ENCODE data around the gene ARHGEF19. TPM values are rescaled to one million over a fixed set of nuclear protein-coding genes. Genes with fewer than 3 reads are reported as not detected.

The ARHGEF19 gene
- total and polyA plus RNA-seq, 2 of the 4 experiments (the other 2 are of a cell fraction), result 4.5 to 16.8 TPM

DNA sequence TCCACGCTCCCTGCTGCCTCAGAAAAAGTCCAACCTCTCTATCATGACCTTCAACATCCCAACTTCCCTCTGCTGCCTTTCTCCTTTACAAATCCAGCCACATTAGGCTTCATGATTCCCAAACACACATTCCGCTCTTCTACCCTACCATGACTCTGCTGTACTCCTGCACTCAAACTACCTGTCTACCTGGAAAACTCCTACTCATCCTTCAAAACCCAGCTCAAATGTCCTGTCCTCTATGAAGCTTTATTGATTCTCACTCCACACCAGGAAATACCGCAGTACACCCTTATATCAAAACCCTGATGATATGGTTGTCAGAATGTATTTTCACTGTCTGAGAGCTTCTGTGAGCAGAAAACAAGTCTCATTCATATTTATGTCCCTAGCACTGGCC is 8.9 kb downstream of the ARHGEF19 start (continued):
- TF ChIP-seq SMC3 (IDR thresholded peaks at IDR 0.05; ENCODE audit: low read depth, low read length) (no peak), FOS (IDR thresholded peaks at IDR 0.05; ENCODE audit: low read depth, low read length) (no peak), RAD21 (IDR thresholded peaks at IDR 0.05; ENCODE audit: low read length) (no peak), RFX5 (IDR thresholded peaks at IDR 0.05; ENCODE audit: low read depth, low read length) (no peak)

DNA sequence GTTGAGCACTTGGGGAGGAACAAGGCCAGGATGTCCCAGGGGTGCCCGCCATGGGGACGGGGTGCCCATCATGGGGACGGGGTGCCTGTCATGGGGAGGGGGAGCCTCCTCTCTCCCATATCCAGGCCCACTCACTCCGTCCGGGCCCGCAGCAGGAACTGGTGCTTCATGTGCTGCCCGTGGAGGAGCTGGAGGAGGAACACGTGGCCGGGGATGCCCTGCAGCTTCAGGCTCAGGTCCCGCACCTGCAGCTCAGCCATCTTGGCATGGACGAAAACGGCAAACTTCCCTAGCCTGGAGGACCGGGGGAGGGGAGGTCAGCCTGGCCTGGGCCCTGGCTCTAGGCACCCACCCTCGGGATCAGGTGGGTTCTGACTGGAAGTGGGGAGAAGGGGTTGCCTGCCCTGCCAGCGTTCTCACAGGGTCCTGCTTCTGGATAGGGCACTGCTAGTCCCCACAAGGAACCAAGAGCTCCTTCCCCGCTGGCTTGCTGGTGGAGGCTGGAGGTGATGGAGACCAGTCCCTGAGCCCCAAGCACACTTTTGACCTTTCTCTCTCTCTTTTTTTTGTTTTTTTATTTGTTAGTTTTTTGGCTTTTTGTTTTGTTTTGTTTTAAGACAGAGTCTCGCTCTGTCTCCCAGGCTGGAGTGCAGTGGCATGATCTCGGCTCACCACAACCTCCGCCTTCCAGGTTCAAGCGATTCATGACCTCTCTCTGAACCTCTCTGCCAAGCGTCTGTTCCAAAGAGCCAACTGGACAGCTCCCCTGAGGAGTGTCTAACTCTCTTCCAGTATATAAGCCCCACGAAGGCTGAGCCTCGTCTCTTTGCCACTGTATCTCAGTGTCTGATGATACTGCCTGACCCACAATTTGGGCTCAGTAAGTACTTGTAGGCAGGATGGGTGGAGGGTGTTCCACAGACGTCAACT is 9.9 kb downstream of the ARHGEF19 start:
- intact Hi-C loops (cut with micrococcal nuclease), result no loop called here
- TF ChIP-seq CHD1 (IDR thresholded peaks at IDR 0.05; ENCODE audit: low read depth, low read length) (no peak), POLR2A (IDR thresholded peaks at IDR 0.05; ENCODE audit: low read depth, low read length) (no peak), MAFK (IDR thresholded peaks at IDR 0.05; ENCODE audit: low read depth, low read length) (no peak), SMC3 (IDR thresholded peaks at IDR 0.05; ENCODE audit: low read depth, low read length) (no peak), NFE2L2 (IDR thresholded peaks at IDR 0.05; ENCODE audit: low read depth, low read length) (no peak), CEBPB (IDR thresholded peaks at IDR 0.05; ENCODE audit: low read depth, low read length) (no peak), MXI1 (IDR thresholded peaks at IDR 0.05; ENCODE audit: borderline replicate concordance, low read depth, low read length) (no peak), FOS (IDR thresholded peaks at IDR 0.05; ENCODE audit: low read depth, low read length) (no peak), RCOR1 (IDR thresholded peaks at IDR 0.05; ENCODE audit: insufficient replicate concordance, low read length) (no peak), RAD21 (IDR thresholded peaks at IDR 0.05; ENCODE audit: low read length) (no peak), RFX5 (IDR thresholded peaks at IDR 0.05; ENCODE audit: low read depth, low read length) (no peak)
- TF ChIP-seq, protein P1, sequence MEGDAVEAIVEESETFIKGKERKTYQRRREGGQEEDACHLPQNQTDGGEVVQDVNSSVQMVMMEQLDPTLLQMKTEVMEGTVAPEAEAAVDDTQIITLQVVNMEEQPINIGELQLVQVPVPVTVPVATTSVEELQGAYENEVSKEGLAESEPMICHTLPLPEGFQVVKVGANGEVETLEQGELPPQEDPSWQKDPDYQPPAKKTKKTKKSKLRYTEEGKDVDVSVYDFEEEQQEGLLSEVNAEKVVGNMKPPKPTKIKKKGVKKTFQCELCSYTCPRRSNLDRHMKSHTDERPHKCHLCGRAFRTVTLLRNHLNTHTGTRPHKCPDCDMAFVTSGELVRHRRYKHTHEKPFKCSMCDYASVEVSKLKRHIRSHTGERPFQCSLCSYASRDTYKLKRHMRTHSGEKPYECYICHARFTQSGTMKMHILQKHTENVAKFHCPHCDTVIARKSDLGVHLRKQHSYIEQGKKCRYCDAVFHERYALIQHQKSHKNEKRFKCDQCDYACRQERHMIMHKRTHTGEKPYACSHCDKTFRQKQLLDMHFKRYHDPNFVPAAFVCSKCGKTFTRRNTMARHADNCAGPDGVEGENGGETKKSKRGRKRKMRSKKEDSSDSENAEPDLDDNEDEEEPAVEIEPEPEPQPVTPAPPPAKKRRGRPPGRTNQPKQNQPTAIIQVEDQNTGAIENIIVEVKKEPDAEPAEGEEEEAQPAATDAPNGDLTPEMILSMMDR (conservative IDR thresholded peaks at IDR 0.05; ENCODE audit: low read depth, low read length), result no peak
- TF ChIP-seq, protein P2, sequence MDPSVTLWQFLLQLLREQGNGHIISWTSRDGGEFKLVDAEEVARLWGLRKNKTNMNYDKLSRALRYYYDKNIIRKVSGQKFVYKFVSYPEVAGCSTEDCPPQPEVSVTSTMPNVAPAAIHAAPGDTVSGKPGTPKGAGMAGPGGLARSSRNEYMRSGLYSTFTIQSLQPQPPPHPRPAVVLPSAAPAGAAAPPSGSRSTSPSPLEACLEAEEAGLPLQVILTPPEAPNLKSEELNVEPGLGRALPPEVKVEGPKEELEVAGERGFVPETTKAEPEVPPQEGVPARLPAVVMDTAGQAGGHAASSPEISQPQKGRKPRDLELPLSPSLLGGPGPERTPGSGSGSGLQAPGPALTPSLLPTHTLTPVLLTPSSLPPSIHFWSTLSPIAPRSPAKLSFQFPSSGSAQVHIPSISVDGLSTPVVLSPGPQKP (IDR thresholded peaks at IDR 0.05; ENCODE audit: borderline replicate concordance, low read depth, low read length), result no peak

More for the DNA sequence above, 9.9 kb downstream of the ARHGEF19 start:
- Histone ChIP-seq H3K9ac (ENCODE audit: low read depth, low read length) (no peak overlapping the region), H4K91ac (ENCODE audit: insufficient read depth, low read depth, low read length) (no peak overlapping the region), H3K4ac (ENCODE audit: low read depth, low read length) (no peak overlapping the region), H2BK15ac (ENCODE audit: low read depth, low read length) (no peak overlapping the region), H2BK5ac (ENCODE audit: low read depth, low read length, poor library complexity, severe bottlenecking) (no peak overlapping the region), H4K5ac (ENCODE audit: low read depth, low read length) (no peak overlapping the region), H3K27me3 (ENCODE audit: control insufficient read depth, insufficient read depth, low read length) (no peaks in the 10 kb centered on the region), H4K8ac (ENCODE audit: low read depth in 2 of 2, low read length in 2 of 2) (no peak overlapping the region), H4K20me1 (ENCODE audit: insufficient read depth, low read length) (no peaks in the 10 kb centered on the region; the same call in 1 of the 2 replicates), H3K56ac (ENCODE audit: extremely low read depth, insufficient read depth, low read length) (no peak overlapping the region), H2BK20ac (ENCODE audit: low read depth, low read length) (no peak overlapping the region), H3K4me1 (ENCODE audit: control insufficient read depth, insufficient read depth, low read length) (peaks cover 9% of the 10 kb centered on the region), H3K36me3 (ENCODE audit: control insufficient read depth, insufficient read depth, low read length) (peaks cover 6% of the 10 kb centered on the region), H3K14ac (replicated peaks; ENCODE audit: low read depth, low read length) (no peak overlapping the region), H2AK5ac (ENCODE audit: low read depth, low read length) (no peak overlapping the region), H2AFZ (replicated peaks; ENCODE audit: low read length, poor library complexity) (no peak overlapping the region), H3K18ac (ENCODE audit: low read depth, low read length) (no peak overlapping the region), H3K27ac (ENCODE audit: insufficient read depth, low read length) (no peak overlapping the region), H2AK9ac (replicated peaks; ENCODE audit: low read depth, low read length, poor library complexity) (no peak overlapping the region), H3K4me3 (ENCODE audit: insufficient read depth, low read depth, low read length) (no peak overlapping the region), H3K4me2 (ENCODE audit: low read depth, low read length) (no peak overlapping the region), H2BK120ac (ENCODE audit: low read depth, low read length) (no peak overlapping the region), H3K9me3 (ENCODE audit: control insufficient read depth, insufficient read depth, low read length) (no peaks in the 10 kb centered on the region), H3K23ac (ENCODE audit: low read depth, low read length) (no peak overlapping the region), H3K79me1 (ENCODE audit: low read depth in 1 of 2, low read length in 2 of 2) (peaks cover 7 to 21% of the 10 kb centered on the region in 2 experiments; a peak in 3 of 4 replicates), H3K9me1 (ENCODE audit: insufficient read depth, low read length) (peaks cover 6% of the 10 kb centered on the region; the same call in 1 of the 2 replicates)
- ChIA-PET CTCF (no interaction called here), POLR2A (ENCODE audit: unreplicated experiment) (no interaction called here)
- DNase-seq, result no peak
- in situ Hi-C loops (cut with MboI; ENCODE audit: low sequenced_read_pairs) (no loop called here), dilution Hi-C loops (cut with HindIII; ENCODE audit: low sequenced_read_pairs, unreplicated experiment) (no loop called here)
- no TSS peak for BruUV-seq (replicated peaks)
- no peak for ATAC-seq (ENCODE audit: low read depth)
- 78% methylated on average over 4 of the region's 24 CpGs; no CpG with 5 or more reads in 1 of the 2 experiments for WGBS, 2 experiments (ENCODE audit: extremely low coverage in 2 of 2, insufficient read length in 1 of 2)
